HPDE6-E6E7 (cell line): Measurements from ENCODE around the gene FMN1.
"Not testable (repeated sequence)": the region's sequence is repeated elsewhere in the genome, so short reads cannot be mapped to it uniquely, and the experiment has no call there.

ENCODE experiments used
- DNase-seq: peaks from one replicate; pipeline ENCODE4 v3.0.0; 2011; ENCODE audit warnings: missing footprints; ENCODE audit errors: extremely low spot score

Gene FMN1

GRCh38 chr15:33091983-33092693 lies 102.4 kb downstream of the FMN1 start:
- DNase-seq, result no peak

GRCh38 chr15:33089878-33090757 lies 104.4 kb downstream of the FMN1 start:
- DNase-seq, result no peak

GRCh38 chr15:33089165-33089877 lies 105.2 kb downstream of the FMN1 start:
- DNase-seq, result no peak

DNA sequence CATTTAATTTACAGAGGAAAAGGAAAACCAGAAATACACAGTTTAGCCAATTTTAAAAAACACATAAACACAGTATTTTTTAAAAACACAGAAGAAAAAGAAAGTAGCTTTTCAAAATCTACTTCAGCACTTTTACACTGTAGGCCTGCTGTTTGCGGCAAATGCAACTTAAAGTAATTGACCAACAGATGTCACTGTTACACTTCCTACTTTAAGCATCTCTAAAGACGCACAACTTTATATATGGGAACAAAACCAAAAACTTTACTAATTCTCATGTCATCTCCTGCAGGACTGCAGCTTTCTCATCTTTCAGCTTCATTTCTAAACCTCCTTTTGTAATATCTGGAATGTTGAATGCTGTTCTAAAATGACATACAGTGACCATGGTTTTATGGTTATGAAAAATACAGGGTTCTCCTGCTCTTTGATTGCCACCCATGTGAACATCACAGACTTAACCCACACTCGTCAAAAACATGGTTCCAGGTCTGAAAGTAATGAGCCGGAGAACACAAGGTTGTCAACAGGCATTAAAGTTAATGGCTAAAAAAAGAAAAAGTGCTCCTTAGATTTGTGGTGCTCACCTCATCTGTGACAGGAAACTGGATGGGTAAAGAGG lies 107.9 kb downstream of the FMN1 start:
- peak; percentile 39 for DNase-seq

DNA sequence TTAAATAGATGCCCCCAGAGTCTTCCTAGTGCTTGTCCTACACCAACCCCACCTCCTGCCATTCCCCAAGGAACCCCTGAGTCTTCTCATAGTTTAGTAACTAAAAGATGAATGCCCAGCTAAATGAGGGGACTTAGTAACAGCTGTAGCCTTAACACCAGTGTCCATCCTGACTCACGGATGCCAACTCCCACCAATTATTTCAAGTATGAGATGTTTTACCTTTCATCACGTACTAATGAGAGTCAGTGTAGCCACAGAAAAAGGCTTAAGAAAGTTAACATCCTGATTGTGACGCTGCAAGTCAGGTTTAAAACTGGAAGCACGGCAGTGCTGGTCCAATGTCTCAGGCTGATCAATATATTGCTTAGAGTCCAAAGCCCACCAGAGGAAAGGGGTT lies 109.9 kb downstream of the FMN1 start:
- DNase-seq, result no peak

- DNase-seq, result no peak
Observed at GRCh38 chr15:33083232-33084081, 111.1 kb downstream of the FMN1 start.

DNA sequence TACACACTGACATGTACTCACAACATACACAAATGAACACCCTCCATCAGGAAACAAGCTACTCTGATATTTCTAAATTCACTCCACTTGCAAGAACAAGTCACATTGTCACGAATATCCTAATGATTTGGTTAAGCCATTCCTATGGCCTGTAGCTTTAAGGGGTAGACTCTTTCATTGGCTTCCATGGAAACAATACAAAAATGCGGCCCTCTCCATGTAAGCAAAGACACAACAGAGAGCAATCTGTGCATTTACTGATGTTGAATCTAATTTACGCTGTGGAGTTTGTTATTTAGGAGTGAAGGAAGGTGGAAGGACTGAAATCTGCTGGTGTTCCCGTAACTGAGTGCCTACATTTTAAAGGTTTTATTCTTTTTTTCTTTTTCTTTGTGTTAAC lies 114.5 kb downstream of the FMN1 start:
- no peak for DNase-seq

GRCh38 chr15:33078607-33079006 lies 115.9 kb downstream of the FMN1 start:
- no peak for DNase-seq

- no peak for DNase-seq
Observed at GRCh38 chr15:33076937-33077336, 117.6 kb downstream of the FMN1 start.

- DNase-seq, result no peak
Observed at GRCh38 chr15:33074942-33075341, 119.6 kb downstream of the FMN1 start.

DNA sequence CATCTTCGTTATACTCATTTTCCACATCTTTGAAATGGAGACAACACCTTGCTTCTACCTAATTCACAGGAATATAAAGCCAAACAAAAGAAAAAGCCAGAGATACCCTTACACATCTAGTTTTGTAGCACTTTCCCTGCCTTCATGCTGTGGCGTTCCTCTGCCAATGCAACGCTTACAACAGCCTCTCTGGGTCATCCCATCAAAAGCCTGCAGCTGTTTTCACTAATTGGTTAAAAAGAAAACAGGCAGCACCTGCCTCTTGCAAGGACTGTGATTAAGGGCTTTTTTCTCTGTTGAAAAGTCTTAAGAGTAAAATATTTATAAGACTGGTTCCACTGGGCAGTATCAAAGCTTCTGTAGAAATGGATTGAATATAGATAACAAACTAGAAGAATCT lies 120.3 kb downstream of the FMN1 start:
- DNase-seq, result no peak

DNA sequence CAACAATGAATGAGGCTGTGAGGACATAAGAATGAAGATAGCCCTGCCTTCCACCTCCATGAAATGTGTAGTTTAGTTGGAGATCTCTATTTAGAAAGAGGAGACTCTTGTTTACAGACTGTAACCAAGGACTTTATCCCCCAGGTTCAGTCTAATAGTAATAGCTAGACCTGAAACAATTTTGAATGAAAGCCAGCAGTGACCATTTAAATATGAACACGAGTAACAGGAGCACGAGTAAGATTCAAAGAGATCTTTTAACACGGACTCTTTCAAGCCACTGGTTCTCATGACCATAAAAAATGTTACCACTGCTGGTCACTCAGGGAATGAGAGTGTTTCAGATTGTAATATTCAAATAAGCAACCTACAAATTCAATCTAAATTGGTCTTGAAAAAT lies 123.1 kb downstream of the FMN1 start:
- DNase-seq, result no peak

GRCh38 chr15:33069903-33070302 lies 124.6 kb downstream of the FMN1 start:
- not testable (repeated sequence) for DNase-seq

- no peak for DNase-seq
Observed at GRCh38 chr15:33069161-33069560, 125.4 kb downstream of the FMN1 start.

DNA sequence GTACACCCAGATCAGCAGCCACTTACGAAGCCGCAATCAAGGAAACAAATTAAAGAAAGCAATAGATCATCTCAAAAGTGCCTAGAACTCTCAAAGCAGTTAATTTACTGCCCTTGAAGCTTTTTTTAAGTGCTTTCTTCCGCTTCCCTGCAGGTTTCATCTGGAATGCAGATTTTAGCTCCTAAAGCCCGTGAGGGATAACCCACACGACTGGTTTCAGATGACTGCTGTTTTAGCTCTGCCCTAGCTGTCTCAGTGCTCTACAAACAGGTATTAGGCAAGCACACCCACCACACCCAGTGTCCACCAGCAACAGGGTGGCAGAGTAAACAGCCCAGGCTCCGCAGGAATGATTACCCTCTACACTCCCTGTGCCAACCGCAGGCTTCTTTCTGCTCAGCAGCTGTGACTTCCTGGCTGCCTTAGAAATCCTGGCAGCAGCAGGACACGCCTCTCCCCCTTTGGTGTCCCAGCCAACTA lies 126.0 kb downstream of the FMN1 start:
- peak; percentile 50 for DNase-seq

- no peak for DNase-seq
Observed at GRCh38 chr15:33068007-33068481, 126.5 kb downstream of the FMN1 start.

DNA sequence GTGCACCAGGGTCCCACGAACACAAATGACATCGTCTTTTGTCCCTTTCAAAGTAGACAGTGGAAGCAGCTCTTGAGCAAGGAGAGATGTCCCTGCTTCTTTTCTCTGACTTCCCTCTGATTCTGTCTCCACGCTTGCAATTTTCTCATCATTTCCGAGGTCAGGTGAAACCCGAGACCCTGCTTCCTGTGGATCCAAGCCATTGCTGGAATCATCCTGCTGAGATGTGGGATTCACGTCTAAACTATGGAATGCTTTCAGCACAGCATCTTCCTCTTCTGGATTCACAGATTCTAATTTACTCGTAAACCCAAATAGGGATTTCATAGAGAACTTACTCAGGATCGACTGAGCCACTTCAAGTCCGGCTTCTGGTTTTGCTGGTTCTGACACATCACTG lies 127.1 kb downstream of the FMN1 start:
- DNase-seq, result no peak

GRCh38 chr15:33066584-33066983 lies 127.9 kb downstream of the FMN1 start:
- no peak for DNase-seq

GRCh38 chr15:33064878-33065277 lies 129.6 kb downstream of the FMN1 start:
- DNase-seq, result no peak

GRCh38 chr15:33059184-33059583 lies 135.3 kb downstream of the FMN1 start:
- no peak for DNase-seq

- no peak for DNase-seq
Observed at GRCh38 chr15:33057845-33058244, 136.7 kb downstream of the FMN1 start.
